ENCODE measurements around the gene SORBS1. TPM values are rescaled to one million over a fixed set of nuclear protein-coding genes. Genes with fewer than 3 reads are reported as not detected.

The SORBS1 gene
- total and polyA plus RNA-seq, 2 donors (not counting 3 experiments of a cell fraction or from before 2014, with no cell fraction given), result 2.0 to 7.9 TPM

DNA sequence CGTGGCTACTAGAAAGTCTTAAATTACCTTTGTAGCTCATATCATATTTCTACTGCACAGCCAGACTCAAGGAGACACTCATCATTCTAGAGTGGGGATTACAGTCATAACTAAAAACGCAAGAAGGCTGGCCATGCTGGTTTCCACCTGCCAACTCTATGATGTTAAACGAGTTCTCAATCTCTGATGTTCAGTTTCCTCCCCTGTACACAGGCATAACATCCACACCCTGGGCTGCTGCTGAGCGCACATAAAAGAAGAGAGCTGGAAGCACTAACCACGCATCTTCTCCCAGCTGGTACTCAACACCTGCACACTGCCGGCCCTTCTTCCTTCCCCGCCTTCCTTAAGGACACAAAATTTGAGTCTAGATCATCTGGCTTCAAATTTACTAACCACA is 60.5 kb downstream of the SORBS1 start:
- Histone ChIP-seq H3K9ac (replicated peaks; ENCODE audit: extremely low read depth, insufficient read depth, low read length) (no peak overlapping the region), H3K4me1 (ENCODE audit: control insufficient read depth, extremely low read depth, insufficient read depth, low read length) (peaks cover 20% of the 10 kb centered on the region), H3K79me2 (ENCODE audit: control insufficient read depth, insufficient read depth, low read length) (no peaks in the 10 kb centered on the region), H3K36me3 (ENCODE audit: control insufficient read depth in 2 of 2, extremely low read depth in 1 of 2, insufficient read depth in 2 of 2, low read length in 2 of 2) (no peaks in the 10 kb centered on the region), H2AFZ (ENCODE audit: low read depth, low read length) (no peak overlapping the region), H3K9me3 (replicated peaks; ENCODE audit: control insufficient read depth, insufficient read depth, low read length) (no peaks in the 10 kb centered on the region), H3K9me1 (replicated peaks; ENCODE audit: control insufficient read depth, extremely low read depth, insufficient read depth, low read length) (no peaks in the 10 kb centered on the region), H3K27ac (ENCODE audit: insufficient read depth, low read depth, low read length) (no peak overlapping the region), H3K4me3 (replicated peaks in 1 of 3; ENCODE audit: insufficient read depth in 1 of 3, low read depth in 1 of 3, low read length in 3 of 3) (no peak overlapping the region), H3K27me3 (ENCODE audit: control insufficient read depth in 2 of 2, insufficient read depth in 2 of 2, low read length in 2 of 2) (no peaks in the 10 kb centered on the region), H3K4me2 (ENCODE audit: insufficient read depth, low read length) (no peak overlapping the region), H4K20me1 (replicated peaks; ENCODE audit: control insufficient read depth, extremely low read depth, insufficient read depth, low read length) (no peaks in the 10 kb centered on the region)
- BruUV-seq (replicated peaks), result no TSS peak
- FAIRE-seq, result no peak
- DNase-seq (ENCODE audit: low read depth, low spot score), result no peak
- TF ChIP-seq, protein P1, sequence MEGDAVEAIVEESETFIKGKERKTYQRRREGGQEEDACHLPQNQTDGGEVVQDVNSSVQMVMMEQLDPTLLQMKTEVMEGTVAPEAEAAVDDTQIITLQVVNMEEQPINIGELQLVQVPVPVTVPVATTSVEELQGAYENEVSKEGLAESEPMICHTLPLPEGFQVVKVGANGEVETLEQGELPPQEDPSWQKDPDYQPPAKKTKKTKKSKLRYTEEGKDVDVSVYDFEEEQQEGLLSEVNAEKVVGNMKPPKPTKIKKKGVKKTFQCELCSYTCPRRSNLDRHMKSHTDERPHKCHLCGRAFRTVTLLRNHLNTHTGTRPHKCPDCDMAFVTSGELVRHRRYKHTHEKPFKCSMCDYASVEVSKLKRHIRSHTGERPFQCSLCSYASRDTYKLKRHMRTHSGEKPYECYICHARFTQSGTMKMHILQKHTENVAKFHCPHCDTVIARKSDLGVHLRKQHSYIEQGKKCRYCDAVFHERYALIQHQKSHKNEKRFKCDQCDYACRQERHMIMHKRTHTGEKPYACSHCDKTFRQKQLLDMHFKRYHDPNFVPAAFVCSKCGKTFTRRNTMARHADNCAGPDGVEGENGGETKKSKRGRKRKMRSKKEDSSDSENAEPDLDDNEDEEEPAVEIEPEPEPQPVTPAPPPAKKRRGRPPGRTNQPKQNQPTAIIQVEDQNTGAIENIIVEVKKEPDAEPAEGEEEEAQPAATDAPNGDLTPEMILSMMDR (IDR thresholded peaks at IDR 0.05; ENCODE audit: extremely low read depth in 1 of 2, insufficient read depth in 1 of 2, low read depth in 1 of 2, low read length in 2 of 2), result no peak
- TF ChIP-seq POLR2A (IDR thresholded peaks at IDR 0.05; ENCODE audit: low read depth, low read length), result no peak
- no peak for TF ChIP-seq JUN (IDR thresholded peaks at IDR 0.05; ENCODE audit: borderline replicate concordance, insufficient read depth, insufficient read length, low read depth)
- no peak for TF ChIP-seq POLR2AphosphoS5 (IDR thresholded peaks at IDR 0.05; ENCODE audit: insufficient read depth, low read depth, low read length)
- TF ChIP-seq GATA2 (IDR thresholded peaks at IDR 0.05; ENCODE audit: insufficient read depth, insufficient read length, low read depth, low read length), result no peak
- no peak for TF ChIP-seq FOS (IDR thresholded peaks at IDR 0.05; ENCODE audit: borderline replicate concordance, insufficient read depth, low read length)
- TF ChIP-seq EZH2 (IDR thresholded peaks at IDR 0.05; ENCODE audit: borderline replicate concordance, low read depth, low read length, severe bottlenecking), result no peak
- TF ChIP-seq, protein P2, sequence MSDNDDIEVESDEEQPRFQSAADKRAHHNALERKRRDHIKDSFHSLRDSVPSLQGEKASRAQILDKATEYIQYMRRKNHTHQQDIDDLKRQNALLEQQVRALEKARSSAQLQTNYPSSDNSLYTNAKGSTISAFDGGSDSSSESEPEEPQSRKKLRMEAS (IDR thresholded peaks at IDR 0.05; ENCODE audit: insufficient read depth, insufficient read length), result no peak
- no peak for TF ChIP-seq MYC (IDR thresholded peaks at IDR 0.05; ENCODE audit: low read depth, low read length)
- dilution Hi-C loops (cut with MboI; ENCODE audit: extremely low pct_ligation_motif_present, low sequenced_read_pairs), result no loop called here
- intact Hi-C loops (cut with micrococcal nuclease), result no loop called here
- ChIA-PET POLR2A (no interaction called here), CTCF (no interaction called here)

Measured in endothelial cell of umbilical vein (primary cell).